ENCODE data around the gene JMY. TPM values are rescaled to one million over a fixed set of nuclear protein-coding genes. Genes with fewer than 3 reads are reported as not detected.

The JMY gene
- total RNA-seq, 1 experiment from 2014 or later, result 3.5 TPM

DNA sequence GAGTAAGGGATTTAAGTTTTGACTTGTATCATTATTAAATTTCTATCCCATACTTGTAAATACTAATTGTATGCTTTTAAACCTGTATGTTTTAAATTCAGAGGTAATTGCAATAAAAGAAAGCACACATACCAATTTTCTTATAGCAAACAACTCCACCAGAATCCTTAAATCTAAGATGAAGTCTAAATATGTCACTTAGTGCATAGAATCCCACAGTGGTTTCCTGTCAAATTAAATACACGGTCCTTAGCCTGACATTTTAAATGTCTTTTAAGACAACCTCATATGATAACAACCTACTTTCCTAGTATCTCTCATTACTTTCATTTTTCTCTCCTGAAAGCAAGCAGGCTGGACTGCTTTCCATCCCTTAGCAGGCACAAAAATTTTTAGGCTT is 52.0 kb downstream of the JMY start:
- no peak overlapping the region for H3K4me3 ChIP-seq (ENCODE audit: low read depth, low read length, poor library complexity, severe bottlenecking)
- H3K27ac ChIP-seq (ENCODE audit: low read depth, low read length, poor library complexity, severe bottlenecking), result no peak overlapping the region
- H3K36me3 ChIP-seq (ENCODE audit: insufficient read depth, low read length, poor library complexity, severe bottlenecking), result no peaks in the 10 kb centered on the region
- H3K27me3 ChIP-seq (replicated peaks; ENCODE audit: insufficient read depth, low read depth, low read length, poor library complexity), result no peaks in the 10 kb centered on the region
- DNase-seq (ENCODE audit: low spot score), result no peak
- no peaks in the 10 kb centered on the region for H3K4me1 ChIP-seq (ENCODE audit: insufficient read depth, low read length, poor library complexity, severe bottlenecking)
- BruUV-seq (replicated peaks), result no TSS peak
- POLR2A ChIA-PET (ENCODE audit: low non-redundant PET), result no interaction called here
- intact Hi-C loops (cut with micrococcal nuclease; ENCODE audit: unreplicated experiment), result no loop called here
- H3K9me3 ChIP-seq (ENCODE audit: low read depth, low read length, poor library complexity, severe bottlenecking), result no peaks in the 10 kb centered on the region
- CTCF ChIA-PET, result no interaction called here
- no peak for TF ChIP-seq EZH2 (IDR thresholded peaks at IDR 0.05; ENCODE audit: borderline replicate concordance, low read depth, low read length, poor library complexity, severe bottlenecking)
- TF ChIP-seq, protein P1, sequence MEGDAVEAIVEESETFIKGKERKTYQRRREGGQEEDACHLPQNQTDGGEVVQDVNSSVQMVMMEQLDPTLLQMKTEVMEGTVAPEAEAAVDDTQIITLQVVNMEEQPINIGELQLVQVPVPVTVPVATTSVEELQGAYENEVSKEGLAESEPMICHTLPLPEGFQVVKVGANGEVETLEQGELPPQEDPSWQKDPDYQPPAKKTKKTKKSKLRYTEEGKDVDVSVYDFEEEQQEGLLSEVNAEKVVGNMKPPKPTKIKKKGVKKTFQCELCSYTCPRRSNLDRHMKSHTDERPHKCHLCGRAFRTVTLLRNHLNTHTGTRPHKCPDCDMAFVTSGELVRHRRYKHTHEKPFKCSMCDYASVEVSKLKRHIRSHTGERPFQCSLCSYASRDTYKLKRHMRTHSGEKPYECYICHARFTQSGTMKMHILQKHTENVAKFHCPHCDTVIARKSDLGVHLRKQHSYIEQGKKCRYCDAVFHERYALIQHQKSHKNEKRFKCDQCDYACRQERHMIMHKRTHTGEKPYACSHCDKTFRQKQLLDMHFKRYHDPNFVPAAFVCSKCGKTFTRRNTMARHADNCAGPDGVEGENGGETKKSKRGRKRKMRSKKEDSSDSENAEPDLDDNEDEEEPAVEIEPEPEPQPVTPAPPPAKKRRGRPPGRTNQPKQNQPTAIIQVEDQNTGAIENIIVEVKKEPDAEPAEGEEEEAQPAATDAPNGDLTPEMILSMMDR (conservative IDR thresholded peaks at IDR 0.05; ENCODE audit: low read depth, low read length), result no peak

DNA sequence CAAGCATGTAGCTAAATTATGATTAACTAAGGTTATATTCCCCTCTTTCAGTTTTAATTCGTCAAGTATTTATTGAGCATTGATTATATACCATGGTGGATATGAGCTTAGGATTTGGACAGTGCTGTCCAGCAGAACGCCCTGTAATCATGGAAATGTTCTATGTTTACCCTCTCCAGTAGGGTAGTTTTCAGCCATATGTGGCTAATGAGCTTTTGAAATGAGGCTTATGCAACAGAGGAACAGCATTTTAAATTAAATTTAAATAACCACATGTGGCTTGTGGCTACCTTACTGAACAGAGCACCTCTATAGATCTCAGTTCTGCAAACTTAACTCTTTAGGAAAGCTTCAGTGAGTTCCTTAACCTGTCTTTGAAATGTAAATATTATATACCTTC is 59.1 kb downstream of the JMY start:
- no peak for DNase-seq (ENCODE audit: low spot score)
- Histone ChIP-seq H3K27me3 (replicated peaks; ENCODE audit: insufficient read depth, low read depth, low read length, poor library complexity) (no peaks in the 10 kb centered on the region), H3K27ac (ENCODE audit: low read depth, low read length, poor library complexity, severe bottlenecking) (no peak overlapping the region), H3K9me3 (ENCODE audit: low read depth, low read length, poor library complexity, severe bottlenecking) (no peaks in the 10 kb centered on the region), H3K4me1 (ENCODE audit: insufficient read depth, low read length, poor library complexity, severe bottlenecking) (no peaks in the 10 kb centered on the region), H3K36me3 (ENCODE audit: insufficient read depth, low read length, poor library complexity, severe bottlenecking) (no peaks in the 10 kb centered on the region), H3K4me3 (ENCODE audit: low read depth, low read length, poor library complexity, severe bottlenecking) (no peak overlapping the region)
- BruUV-seq (replicated peaks), result no TSS peak
- intact Hi-C loops (cut with micrococcal nuclease; ENCODE audit: unreplicated experiment), result no loop called here
- POLR2A ChIA-PET (ENCODE audit: low non-redundant PET), result no interaction called here
- TF ChIP-seq EZH2 (IDR thresholded peaks at IDR 0.05; ENCODE audit: borderline replicate concordance, low read depth, low read length, poor library complexity, severe bottlenecking), result no peak
- TF ChIP-seq, protein P1 (conservative IDR thresholded peaks at IDR 0.05; ENCODE audit: low read depth, low read length), result no peak
- CTCF ChIA-PET, result interaction anchor here (0.6 kb wide), 1 partner anchor 219 kb away, joined by 3 read pairs; the partner anchor contains the start of gene HOMER1

DNA sequence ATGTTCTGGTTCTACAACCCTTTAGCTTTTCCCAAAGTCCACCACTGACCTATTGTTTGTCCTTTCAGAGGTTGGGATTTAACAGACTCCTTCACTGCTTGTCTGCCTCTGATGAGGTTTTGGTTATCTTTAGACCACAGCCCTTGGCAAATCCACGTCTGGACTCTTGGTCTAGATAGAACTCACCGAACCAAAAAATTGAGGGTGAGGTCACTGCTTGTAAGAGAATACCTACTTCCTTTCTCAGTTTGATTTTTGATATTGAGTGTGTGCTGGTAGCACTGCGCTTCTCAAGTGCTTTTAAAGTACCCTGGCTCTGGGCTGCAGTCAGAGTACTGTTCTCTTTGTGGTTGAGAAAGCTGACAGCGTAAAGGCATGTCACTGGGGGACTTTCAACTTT is 61.7 kb downstream of the JMY start:
- H3K36me3 ChIP-seq (ENCODE audit: insufficient read depth, low read length, poor library complexity, severe bottlenecking), result no peaks in the 10 kb centered on the region
- CTCF ChIA-PET, result no interaction called here

More for the DNA sequence above, 61.7 kb downstream of the JMY start:
- H3K27ac ChIP-seq (ENCODE audit: low read depth, low read length, poor library complexity, severe bottlenecking), result no peak overlapping the region
- H3K4me1 ChIP-seq (ENCODE audit: insufficient read depth, low read length, poor library complexity, severe bottlenecking), result no peaks in the 10 kb centered on the region
- TF ChIP-seq EZH2 (IDR thresholded peaks at IDR 0.05; ENCODE audit: borderline replicate concordance, low read depth, low read length, poor library complexity, severe bottlenecking), result no peak
- TF ChIP-seq, protein P1 (conservative IDR thresholded peaks at IDR 0.05; ENCODE audit: low read depth, low read length), result no peak
- no peaks in the 10 kb centered on the region for H3K27me3 ChIP-seq (replicated peaks; ENCODE audit: insufficient read depth, low read depth, low read length, poor library complexity)
- intact Hi-C loops (cut with micrococcal nuclease; ENCODE audit: unreplicated experiment), result no loop called here
- no TSS peak for BruUV-seq (replicated peaks)
- DNase-seq (ENCODE audit: low spot score), result no peak
- H3K4me3 ChIP-seq (ENCODE audit: low read depth, low read length, poor library complexity, severe bottlenecking), result no peak overlapping the region
- POLR2A ChIA-PET (ENCODE audit: low non-redundant PET), result no interaction called here
- H3K9me3 ChIP-seq (ENCODE audit: low read depth, low read length, poor library complexity, severe bottlenecking), result no peaks in the 10 kb centered on the region

All from A673 (cell line).